ENCODE measurements around the gene GPN3. TPM values are rescaled to one million over a fixed set of nuclear protein-coding genes. Genes with fewer than 3 reads are reported as not detected.

GPN3 gene
- total and polyA plus RNA-seq, 2 of the 13 experiments (the other 11 are each of a cell fraction or from before 2014, with no cell fraction given) = 28.7 to 29.5 TPM

DNA sequence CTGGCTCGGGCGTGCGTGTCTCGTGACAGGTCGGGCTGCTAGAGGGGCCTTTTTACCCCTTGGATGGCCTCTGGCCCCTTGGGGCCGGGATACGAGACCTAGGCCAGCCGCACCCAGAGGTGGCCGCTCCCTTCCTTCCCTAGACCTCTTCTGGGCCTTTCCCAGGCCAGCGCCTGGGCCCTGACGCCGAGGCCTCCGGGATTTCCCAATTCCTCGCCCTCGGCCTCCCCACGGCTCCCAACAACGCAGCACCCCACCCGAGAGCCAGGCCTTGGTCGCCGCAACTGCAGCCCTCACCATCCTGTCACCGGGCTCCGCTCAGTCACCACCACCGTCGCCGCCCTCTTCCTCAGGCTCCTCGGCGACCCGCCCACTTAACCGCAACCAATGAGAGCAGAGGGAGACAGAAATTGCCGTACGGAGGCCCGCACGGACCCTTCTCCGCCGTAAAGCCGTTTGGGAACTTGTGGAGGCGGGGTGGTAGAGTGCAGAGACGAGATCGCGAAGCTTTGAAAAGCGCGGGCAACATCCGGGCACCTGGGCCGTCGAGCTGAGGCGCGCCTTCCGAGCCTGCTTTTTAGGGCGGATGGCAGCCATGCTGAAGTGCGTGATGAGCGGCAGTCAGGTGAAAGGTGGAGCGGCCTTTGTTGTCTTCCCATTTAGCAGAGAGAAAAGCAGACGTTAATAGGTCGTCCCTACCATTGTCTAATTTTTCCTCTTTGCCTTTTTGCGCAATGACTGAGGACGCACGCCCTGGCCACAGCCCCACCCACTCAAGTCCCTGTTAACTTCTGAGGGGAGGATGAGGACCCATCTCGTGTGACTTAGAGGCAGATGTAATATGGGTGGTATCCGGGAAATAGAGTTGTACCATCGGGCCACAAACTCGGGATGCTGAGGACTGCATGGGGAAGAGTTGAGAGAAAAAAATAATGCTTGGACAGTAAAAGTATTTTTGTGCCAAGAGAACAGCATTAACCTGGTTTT is 34.0 kb upstream of the GPN3 start, which contains the start of the genes RAD9B and VPS29 (continued):
- TF ChIP-seq, protein P1, sequence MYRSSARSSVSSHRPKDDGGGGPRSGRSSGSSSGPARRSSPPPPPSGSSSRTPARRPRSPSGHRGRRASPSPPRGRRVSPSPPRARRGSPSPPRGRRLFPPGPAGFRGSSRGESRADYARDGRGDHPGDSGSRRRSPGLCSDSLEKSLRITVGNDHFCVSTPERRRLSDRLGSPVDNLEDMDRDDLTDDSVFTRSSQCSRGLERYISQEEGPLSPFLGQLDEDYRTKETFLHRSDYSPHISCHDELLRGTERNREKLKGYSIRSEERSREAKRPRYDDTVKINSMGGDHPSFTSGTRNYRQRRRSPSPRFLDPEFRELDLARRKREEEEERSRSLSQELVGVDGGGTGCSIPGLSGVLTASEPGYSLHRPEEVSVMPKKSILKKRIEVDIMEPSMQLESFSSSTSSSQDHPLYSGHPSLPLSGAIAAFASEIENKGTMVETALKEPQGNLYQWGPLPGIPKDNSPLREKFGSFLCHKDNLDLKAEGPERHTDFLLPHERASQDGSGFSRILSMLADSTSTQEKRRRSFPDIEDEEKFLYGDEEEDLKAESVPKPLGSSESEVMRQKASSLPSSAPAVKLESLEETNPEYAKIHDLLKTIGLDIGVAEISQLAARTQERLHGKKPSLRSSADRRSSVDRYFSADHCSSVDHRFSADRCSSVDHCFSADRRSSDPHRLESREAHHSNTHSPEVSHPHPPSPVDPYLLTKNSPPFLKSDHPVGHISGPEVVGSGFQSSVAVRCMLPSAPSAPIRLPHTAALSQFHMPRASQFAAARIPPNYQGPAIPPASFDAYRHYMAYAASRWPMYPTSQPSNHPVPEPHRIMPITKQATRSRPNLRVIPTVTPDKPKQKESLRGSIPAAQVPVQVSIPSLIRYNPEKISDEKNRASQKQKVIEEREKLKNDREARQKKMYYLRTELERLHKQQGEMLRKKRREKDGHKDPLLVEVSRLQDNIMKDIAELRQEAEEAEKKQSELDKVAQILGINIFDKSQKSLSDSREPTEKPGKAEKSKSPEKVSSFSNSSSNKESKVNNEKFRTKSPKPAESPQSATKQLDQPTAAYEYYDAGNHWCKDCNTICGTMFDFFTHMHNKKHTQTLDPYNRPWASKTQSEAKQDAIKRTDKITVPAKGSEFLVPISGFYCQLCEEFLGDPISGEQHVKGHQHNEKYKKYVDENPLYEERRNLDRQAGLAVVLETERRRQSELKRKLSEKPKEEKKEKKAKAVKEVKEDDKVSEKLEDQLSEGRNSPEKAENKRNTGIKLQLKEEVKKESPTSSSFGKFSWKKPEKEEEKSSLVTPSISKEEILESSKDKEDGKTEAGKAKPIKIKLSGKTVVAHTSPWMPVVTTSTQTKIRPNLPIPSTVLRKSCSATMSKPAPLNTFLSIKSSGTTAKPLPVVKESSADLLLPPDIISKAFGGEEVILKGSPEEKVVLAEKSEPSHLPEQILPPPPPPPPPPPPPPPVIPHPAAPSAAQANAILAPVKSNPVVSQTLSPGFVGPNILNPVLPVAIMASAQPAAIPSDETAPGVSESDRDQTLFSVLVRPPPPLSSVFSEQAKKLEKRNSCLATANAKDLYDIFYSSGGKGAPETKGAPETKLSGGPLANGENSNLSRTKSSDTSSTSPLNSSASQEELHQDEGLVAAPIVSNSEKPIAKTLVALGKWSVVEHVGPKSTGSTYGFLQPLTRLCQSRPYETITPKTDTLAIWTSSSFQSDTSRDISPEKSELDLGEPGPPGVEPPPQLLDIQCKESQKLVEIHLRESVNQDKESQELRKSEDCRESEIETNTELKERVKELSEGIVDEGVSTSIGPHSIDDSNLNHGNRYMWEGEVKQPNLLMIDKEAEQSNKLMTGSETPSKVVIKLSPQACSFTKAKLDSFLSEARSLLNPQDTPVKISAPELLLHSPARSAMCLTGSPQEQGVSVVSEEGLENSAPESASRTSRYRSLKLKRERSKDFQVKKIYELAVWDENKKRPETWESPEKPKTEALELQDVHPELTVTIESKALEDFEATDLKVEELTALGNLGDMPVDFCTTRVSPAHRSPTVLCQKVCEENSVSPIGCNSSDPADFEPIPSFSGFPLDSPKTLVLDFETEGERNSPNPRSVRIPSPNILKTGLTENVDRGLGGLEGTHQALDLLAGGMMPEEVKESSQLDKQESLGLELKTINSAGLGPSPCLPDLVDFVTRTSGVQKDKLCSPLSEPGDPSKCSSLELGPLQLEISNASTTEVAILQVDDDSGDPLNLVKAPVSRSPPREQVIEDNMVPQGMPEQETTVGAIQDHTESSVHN (CRISPR knock-in tag; IDR thresholded peaks at IDR 0.05) = peak; percentile 61; the same call in 1 of the 2 replicates
- TF ChIP-seq ZNF260 (CRISPR knock-in tag; IDR thresholded peaks at IDR 0.05; ENCODE audit: borderline replicate concordance, low read depth) (no peak), WIZ (CRISPR knock-in tag; IDR thresholded peaks at IDR 0.05) (peak; percentile 94), AGO2 (optimal IDR thresholded peaks at IDR 0.05; ENCODE audit: low read depth, low read length) (peak; percentile 80), MTF1 (CRISPR knock-in tag; IDR thresholded peaks at IDR 0.05) (peak; percentile 92; the same call in 1 of the 2 replicates), FOXM1 (CRISPR knock-in tag; IDR thresholded peaks at IDR 0.05) (no peak), KDM5B (CRISPR knock-in tag; IDR thresholded peaks at IDR 0.05; ENCODE audit: borderline replicate concordance) (peak; percentile 95; the same call in 1 of the 2 replicates), ZFP91 (CRISPR knock-in tag; IDR thresholded peaks at IDR 0.05; ENCODE audit: borderline replicate concordance) (peak; percentile 96), SALL2 (CRISPR knock-in tag; IDR thresholded peaks at IDR 0.05) (peak; percentile 77; the same call in 1 of the 2 replicates)
- TF ChIP-seq, protein P2, sequence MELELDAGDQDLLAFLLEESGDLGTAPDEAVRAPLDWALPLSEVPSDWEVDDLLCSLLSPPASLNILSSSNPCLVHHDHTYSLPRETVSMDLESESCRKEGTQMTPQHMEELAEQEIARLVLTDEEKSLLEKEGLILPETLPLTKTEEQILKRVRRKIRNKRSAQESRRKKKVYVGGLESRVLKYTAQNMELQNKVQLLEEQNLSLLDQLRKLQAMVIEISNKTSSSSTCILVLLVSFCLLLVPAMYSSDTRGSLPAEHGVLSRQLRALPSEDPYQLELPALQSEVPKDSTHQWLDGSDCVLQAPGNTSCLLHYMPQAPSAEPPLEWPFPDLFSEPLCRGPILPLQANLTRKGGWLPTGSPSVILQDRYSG (CRISPR knock-in tag; IDR thresholded peaks at IDR 0.05) = peak; percentile 82; the same call in 1 of the 2 replicates
- TF ChIP-seq, protein P3, sequence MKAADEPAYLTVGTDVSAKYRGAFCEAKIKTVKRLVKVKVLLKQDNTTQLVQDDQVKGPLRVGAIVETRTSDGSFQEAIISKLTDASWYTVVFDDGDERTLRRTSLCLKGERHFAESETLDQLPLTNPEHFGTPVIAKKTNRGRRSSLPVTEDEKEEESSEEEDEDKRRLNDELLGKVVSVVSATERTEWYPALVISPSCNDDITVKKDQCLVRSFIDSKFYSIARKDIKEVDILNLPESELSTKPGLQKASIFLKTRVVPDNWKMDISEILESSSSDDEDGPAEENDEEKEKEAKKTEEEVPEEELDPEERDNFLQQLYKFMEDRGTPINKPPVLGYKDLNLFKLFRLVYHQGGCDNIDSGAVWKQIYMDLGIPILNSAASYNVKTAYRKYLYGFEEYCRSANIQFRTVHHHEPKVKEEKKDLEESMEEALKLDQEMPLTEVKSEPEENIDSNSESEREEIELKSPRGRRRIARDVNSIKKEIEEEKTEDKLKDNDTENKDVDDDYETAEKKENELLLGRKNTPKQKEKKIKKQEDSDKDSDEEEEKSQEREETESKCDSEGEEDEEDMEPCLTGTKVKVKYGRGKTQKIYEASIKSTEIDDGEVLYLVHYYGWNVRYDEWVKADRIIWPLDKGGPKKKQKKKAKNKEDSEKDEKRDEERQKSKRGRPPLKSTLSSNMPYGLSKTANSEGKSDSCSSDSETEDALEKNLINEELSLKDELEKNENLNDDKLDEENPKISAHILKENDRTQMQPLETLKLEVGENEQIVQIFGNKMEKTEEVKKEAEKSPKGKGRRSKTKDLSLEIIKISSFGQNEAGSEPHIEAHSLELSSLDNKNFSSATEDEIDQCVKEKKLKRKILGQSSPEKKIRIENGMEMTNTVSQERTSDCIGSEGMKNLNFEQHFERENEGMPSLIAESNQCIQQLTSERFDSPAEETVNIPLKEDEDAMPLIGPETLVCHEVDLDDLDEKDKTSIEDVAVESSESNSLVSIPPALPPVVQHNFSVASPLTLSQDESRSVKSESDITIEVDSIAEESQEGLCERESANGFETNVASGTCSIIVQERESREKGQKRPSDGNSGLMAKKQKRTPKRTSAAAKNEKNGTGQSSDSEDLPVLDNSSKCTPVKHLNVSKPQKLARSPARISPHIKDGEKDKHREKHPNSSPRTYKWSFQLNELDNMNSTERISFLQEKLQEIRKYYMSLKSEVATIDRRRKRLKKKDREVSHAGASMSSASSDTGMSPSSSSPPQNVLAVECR (CRISPR knock-in tag; IDR thresholded peaks at IDR 0.05; ENCODE audit: borderline replicate concordance) = peak; percentile 97

All from HepG2 (cell line).